PC-9 (cell line): ENCODE results near the gene ECSIT. TPM values are rescaled to one million over a fixed set of nuclear protein-coding genes. Genes with fewer than 3 reads are reported as not detected.

Experiments
- BruUV-seq: library from RNA; stranded (reverse); fragments of 400-500 nt; replicated peaks from 2 replicates; lab custom pipeline; 2021; lab: Mats Ljungman, UMichigan
- CTCF ChIA-PET: fragments of 300-600 bp; sonication (Branson Sonifier 250); formaldehyde crosslinking; loops from one replicate; lab custom pipeline; 2022; ENCODE audit warnings: antibody characterized with exemption; lab: Charles Lee
- POLR2A ChIA-PET: fragments of 300-600 bp; sonication (Branson Sonifier 250); formaldehyde crosslinking; loops from one replicate; lab custom pipeline; 2022; ENCODE audit warnings: antibody characterized with exemption; ENCODE audit not compliant: unreplicated experiment; lab: Charles Lee
- DNase-seq, 2 experiments: peaks; one replicate each; pipeline versions ENCODE4 v3.0.0 to v3.0.0-alpha.2; 2015 to 2022; ENCODE audit warnings: mixed read lengths in 1 of 2
- H2AFZ ChIP-seq: fragments of 200-600 bp; sonication (generic); 2 replicates; pipeline ENCODE4 v1.8.1; 2017; ENCODE audit warnings: antibody characterized with exemption
- H3F3A ChIP-seq: fragments of 200-600 bp; sonication (generic); 2 replicates; pipeline ENCODE4 v1.8.1; 2017; ENCODE audit warnings: antibody characterized with exemption, mild to moderate bottlenecking, low read depth; ENCODE audit not compliant: insufficient read depth
- H3K27ac ChIP-seq: fragments of 200-600 bp; sonication (generic); 2 replicates; pipeline ENCODE4 v1.6.1; 2016; ENCODE audit warnings: mixed run types
- H3K27me3 ChIP-seq: fragments of 200-600 bp; sonication (generic); 2 replicates; pipeline ENCODE4 v1.6.1; 2016; ENCODE audit warnings: low read depth, mixed run types; ENCODE audit not compliant: insufficient read depth
- H3K36me3 ChIP-seq: fragments of 200-600 bp; sonication (generic); 2 replicates; pipeline ENCODE4 v1.6.1; 2016; ENCODE audit warnings: low read depth, mixed run types
- H3K4me1 ChIP-seq: fragments of 200-600 bp; sonication (generic); replicated peaks from 2 replicates; pipeline ENCODE4 v1.6.1; 2016; ENCODE audit warnings: mixed run types; ENCODE audit not compliant: insufficient read depth
- H3K4me2 ChIP-seq: fragments of 200-600 bp; sonication (generic); 2 replicates; pipeline ENCODE4 v1.6.1; 2017; ENCODE audit warnings: mixed run types
- H3K4me3 ChIP-seq: fragments of 200-600 bp; sonication (generic); 2 replicates; pipeline ENCODE4 v1.6.1; 2016; ENCODE audit warnings: mixed run types
- H3K79me2 ChIP-seq: fragments of 200-600 bp; sonication (generic); 2 replicates; pipeline ENCODE4 v1.6.1; 2017; ENCODE audit warnings: low read depth, mixed run types
- H3K9me2 ChIP-seq: fragments of 200-600 bp; sonication (generic); 2 replicates; pipeline ENCODE4 v1.8.1; 2017; ENCODE audit warnings: mild to moderate bottlenecking; ENCODE audit not compliant: insufficient read depth
- H3K9me3 ChIP-seq: fragments of 200-600 bp; sonication (generic); 2 replicates; pipeline ENCODE4 v1.8.1; 2016; ENCODE audit warnings: low read depth; ENCODE audit not compliant: insufficient read depth
- H4K20me1 ChIP-seq: fragments of 200-600 bp; sonication (generic); 2 replicates; pipeline ENCODE4 v1.8.1; 2017; ENCODE audit not compliant: insufficient read depth
- EZH2 ChIP-seq: fragments of 200-600 bp; sonication (generic); IDR thresholded peaks from 2 replicates; pipeline ENCODE4 v1.8.0; 2017; ENCODE audit warnings: antibody characterized with exemption, low read depth
- intact Hi-C: fragments of 100-400 bp; cut with micrococcal nuclease; formaldehyde crosslinking; loops from one replicate; pipeline ENCODE4 v1.10.0; 2022; ENCODE audit not compliant: unreplicated experiment
- total RNA-seq: library from RNA; stranded (reverse); gene quantifications from 2 replicates; pipeline ENCODE4 v1.2.3, GENCODE V29; 2021
- TF ChIP-seq, protein P1 (sequence below): fragments of 200-600 bp; sonication (generic); conservative IDR thresholded peaks from 2 replicates; pipeline ENCODE4 v1.6.1; 2017; ENCODE audit warnings: mixed run types, antibody characterized with exemption, mild to moderate bottlenecking, moderate library complexity

ECSIT gene
- total RNA-seq, 1 experiment from 2014 or later = 42.4 TPM

DNA sequence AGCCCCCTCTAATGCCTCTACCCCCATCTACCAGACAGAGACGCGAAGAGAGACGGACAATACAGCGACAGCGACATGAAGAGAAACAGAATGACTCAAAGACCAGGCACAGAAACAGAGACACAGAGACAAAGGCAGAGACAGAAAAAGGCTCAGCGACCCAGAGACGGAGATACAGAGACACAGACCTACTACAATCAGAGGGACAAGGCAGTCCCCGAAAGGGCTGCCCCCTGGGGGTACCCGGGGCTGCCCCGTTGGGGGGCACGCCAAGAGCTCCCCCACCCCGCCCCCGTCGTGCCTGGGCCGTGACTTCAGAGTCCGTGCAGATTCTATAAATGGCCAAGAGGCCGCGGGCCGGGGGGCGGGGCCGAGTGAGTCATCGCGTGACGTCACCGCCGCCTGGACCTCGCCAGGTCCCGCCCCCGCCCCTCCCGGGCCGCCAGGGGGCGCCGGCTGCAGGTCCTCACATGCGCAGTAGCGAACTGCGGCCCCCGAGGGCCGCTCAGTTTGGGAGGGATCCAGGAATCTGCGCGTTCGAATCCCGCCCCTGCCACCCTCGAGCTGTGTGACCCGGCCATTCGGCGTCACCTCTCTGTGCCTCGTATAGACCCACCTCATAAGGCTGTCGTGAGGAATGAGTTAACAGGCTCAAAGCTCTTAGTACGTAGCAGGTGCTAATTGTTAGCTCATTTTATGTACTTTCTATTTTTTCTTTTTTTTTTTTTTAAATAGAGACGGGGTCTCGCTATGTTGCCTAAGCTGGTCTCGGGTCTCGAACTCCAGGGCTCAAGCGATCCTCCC, 7.1 kb upstream of the ECSIT start:
- ChIA-PET POLR2A (interaction anchor here (0.6 to 0.8 kb wide), 3 partner anchors 88 to 818 kb away, joined by 3 to 9 read pairs (median 4); partner anchors contain the start of genes DNM2 and SWSAP1), CTCF (interaction anchor here (0.6 to 1.0 kb wide), 3 partner anchors 23 to 1078 kb away, joined by 3 to 6 read pairs (median 3); partner anchors contain the start of gene ELOF1)
- H3K9me2 ChIP-seq = no peaks in the 10 kb centered on the region
- H3K4me1 ChIP-seq = peaks cover 19% of the 10 kb centered on the region
- peaks cover 46% of the 10 kb centered on the region for H3F3A ChIP-seq
- TF ChIP-seq EZH2 = no peak
- TF ChIP-seq, protein P1, sequence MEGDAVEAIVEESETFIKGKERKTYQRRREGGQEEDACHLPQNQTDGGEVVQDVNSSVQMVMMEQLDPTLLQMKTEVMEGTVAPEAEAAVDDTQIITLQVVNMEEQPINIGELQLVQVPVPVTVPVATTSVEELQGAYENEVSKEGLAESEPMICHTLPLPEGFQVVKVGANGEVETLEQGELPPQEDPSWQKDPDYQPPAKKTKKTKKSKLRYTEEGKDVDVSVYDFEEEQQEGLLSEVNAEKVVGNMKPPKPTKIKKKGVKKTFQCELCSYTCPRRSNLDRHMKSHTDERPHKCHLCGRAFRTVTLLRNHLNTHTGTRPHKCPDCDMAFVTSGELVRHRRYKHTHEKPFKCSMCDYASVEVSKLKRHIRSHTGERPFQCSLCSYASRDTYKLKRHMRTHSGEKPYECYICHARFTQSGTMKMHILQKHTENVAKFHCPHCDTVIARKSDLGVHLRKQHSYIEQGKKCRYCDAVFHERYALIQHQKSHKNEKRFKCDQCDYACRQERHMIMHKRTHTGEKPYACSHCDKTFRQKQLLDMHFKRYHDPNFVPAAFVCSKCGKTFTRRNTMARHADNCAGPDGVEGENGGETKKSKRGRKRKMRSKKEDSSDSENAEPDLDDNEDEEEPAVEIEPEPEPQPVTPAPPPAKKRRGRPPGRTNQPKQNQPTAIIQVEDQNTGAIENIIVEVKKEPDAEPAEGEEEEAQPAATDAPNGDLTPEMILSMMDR = peak; percentile 96
- H3K27ac ChIP-seq = peak overlapping the region; percentile 18; the same call in 1 of the 2 replicates
- intact Hi-C loops = no loop called here
- H3K4me2 ChIP-seq = peak overlapping the region; percentile 82
- H3K4me3 ChIP-seq = peak overlapping the region; percentile 48; the same call in 1 of the 2 replicates
- BruUV-seq = no TSS peak
- no peaks in the 10 kb centered on the region for H3K36me3 ChIP-seq
- peak; percentile 75 to 91 for DNase-seq
- H3K9me3 ChIP-seq = no peaks in the 10 kb centered on the region
- no peaks in the 10 kb centered on the region for H3K27me3 ChIP-seq
- H2AFZ ChIP-seq = peak overlapping the region; percentile 64
- no peaks in the 10 kb centered on the region for H4K20me1 ChIP-seq
- H3K79me2 ChIP-seq = no peaks in the 10 kb centered on the region

DNA sequence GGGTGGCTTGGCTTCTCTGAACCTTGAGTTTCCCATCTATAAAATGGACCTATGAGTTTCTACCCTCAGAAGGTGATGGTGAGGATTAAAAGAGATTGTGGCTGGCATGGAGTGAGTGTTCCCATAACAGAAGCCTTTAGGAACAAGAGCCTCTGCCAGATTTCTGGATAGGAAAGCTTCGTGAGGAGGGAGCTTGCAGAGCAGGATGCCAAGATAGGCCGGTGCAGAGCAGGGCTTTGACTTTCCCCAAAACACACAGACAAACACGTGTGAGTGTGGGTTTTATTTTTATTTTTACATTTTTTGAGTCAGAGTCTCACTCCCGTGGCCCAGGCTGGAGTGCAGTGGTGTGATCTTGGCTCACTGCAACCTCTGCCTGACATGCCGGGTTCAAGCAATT, 6.0 kb upstream of the ECSIT start:
- ChIA-PET POLR2A (no interaction called here), CTCF (no interaction called here)
- intact Hi-C loops = no loop called here
- Histone ChIP-seq H3K9me2 (no peaks in the 10 kb centered on the region), H3K79me2 (no peaks in the 10 kb centered on the region), H4K20me1 (no peaks in the 10 kb centered on the region), H2AFZ (no peak overlapping the region), H3K27ac (no peak overlapping the region), H3K4me1 (peaks cover 19% of the 10 kb centered on the region), H3K9me3 (no peaks in the 10 kb centered on the region), H3F3A (peaks cover 52% of the 10 kb centered on the region), H3K36me3 (no peaks in the 10 kb centered on the region), H3K4me2 (no peak overlapping the region), H3K27me3 (no peaks in the 10 kb centered on the region), H3K4me3 (no peak overlapping the region)
- no TSS peak for BruUV-seq
- DNase-seq = no peak
- TF ChIP-seq, protein P1 = no peak
- no peak for TF ChIP-seq EZH2

DNA sequence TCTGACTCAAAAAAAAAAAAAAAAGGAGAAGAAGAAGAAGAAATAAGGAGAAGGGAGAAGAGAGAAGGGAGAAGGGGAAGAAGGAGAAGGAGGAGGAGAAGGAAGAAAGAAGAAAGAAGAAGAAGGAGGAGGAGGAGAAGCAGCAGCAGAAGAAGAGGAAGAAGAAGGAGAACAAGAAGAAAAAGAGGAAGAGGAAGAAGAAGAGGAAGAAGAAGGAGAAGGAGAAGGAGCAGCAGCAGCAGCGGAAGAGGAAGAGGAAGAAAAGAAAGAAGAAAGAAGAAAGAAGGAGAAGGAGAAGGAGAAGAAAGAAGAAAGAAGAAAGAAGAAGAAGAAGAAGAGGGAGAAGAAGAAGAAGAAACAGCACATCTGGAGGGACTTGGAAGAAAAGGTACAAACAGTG, 5.6 kb upstream of the ECSIT start:
- no TSS peak for BruUV-seq
- TF ChIP-seq, protein P1 = no peak
- no peak for TF ChIP-seq EZH2
- POLR2A ChIA-PET = no interaction called here
- Histone ChIP-seq H3K9me2 (no peaks in the 10 kb centered on the region), H4K20me1 (no peaks in the 10 kb centered on the region), H3K4me3 (no peak overlapping the region), H2AFZ (no peak overlapping the region), H3K27me3 (no peaks in the 10 kb centered on the region), H3K36me3 (no peaks in the 10 kb centered on the region), H3K4me2 (no peak overlapping the region), H3K79me2 (no peaks in the 10 kb centered on the region), H3K27ac (no peak overlapping the region), H3K9me3 (no peaks in the 10 kb centered on the region), H3K4me1 (peaks cover 20% of the 10 kb centered on the region), H3F3A (peaks cover 56% of the 10 kb centered on the region)
- CTCF ChIA-PET = no interaction called here
- no peak for DNase-seq
- intact Hi-C loops = no loop called here
